Measurements from ENCODE around the gene DFFA. TPM values are rescaled to one million over a fixed set of nuclear protein-coding genes. Genes with fewer than 3 reads are reported as not detected.

DFFA gene
- total and polyA plus RNA-seq, 9 of the 15 experiments (the other 6 are each of a cell fraction or from before 2014, with no cell fraction given) = 39.6 to 74.8 (median 59.2) TPM

- TF ChIP-seq SFPQ (IDR thresholded peaks at IDR 0.05; ENCODE audit: low read depth, low read length) (no peak), TEAD1 (CRISPR knock-in tag; IDR thresholded peaks at IDR 0.05) (no peak), TOE1 (IDR thresholded peaks at IDR 0.05; ENCODE audit: borderline replicate concordance) (no peak), TOE1 (CRISPR knock-in tag; IDR thresholded peaks at IDR 0.05; ENCODE audit: borderline replicate concordance, low read depth) (no peak), ATF4 (CRISPR knock-in tag; IDR thresholded peaks at IDR 0.05) (no peak), ZKSCAN8 (CRISPR knock-in tag; IDR thresholded peaks at IDR 0.05) (0 out of 2 replicates have a peak, but pooled peaks have one; percentile 22), GTF2B (IDR thresholded peaks at IDR 0.05; ENCODE audit: extremely low read depth, insufficient read length) (peak; percentile 18), ZNF778 (CRISPR knock-in tag; IDR thresholded peaks at IDR 0.05) (no peak), ILK (tag; IDR thresholded peaks at IDR 0.05; ENCODE audit: borderline replicate concordance, low read depth) (no peak), TCF7 (IDR thresholded peaks at IDR 0.05; ENCODE audit: borderline replicate concordance) (no peak), KLF6 (CRISPR knock-in tag; IDR thresholded peaks at IDR 0.05; ENCODE audit: borderline replicate concordance) (no peak), ZBTB9 (CRISPR knock-in tag; IDR thresholded peaks at IDR 0.05) (no peak), KDM1A (IDR thresholded peaks at IDR 0.05) (peak; percentile 7 to 32; a peak in 1 of 4 replicates), ARNT (IDR thresholded peaks at IDR 0.05) (no peak), ZBTB5 (IDR thresholded peaks at IDR 0.05) (no peak), TSHZ1 (CRISPR knock-in tag; IDR thresholded peaks at IDR 0.05) (no peak)
Measured at GRCh38 chr1:10473145-10473765, 926 bp upstream of the DFFA start (continued).

All from K562 (cell line).